ENCODE results near the gene FNBP1.
"Not testable (repeated sequence)": the region's sequence is repeated elsewhere in the genome, so short reads cannot be mapped to it uniquely, and the experiment has no call there.

GRCh38 chr9:129980224-129980623 lies 62.8 kb downstream of the FNBP1 start:
- TF ChIP-seq CTCF (conservative IDR thresholded peaks at IDR 0.05; ENCODE audit: low read depth in 2 of 2); REST (IDR thresholded peaks at IDR 0.05; ENCODE audit: unreplicated experiment); EZH2phosphoT487 (IDR thresholded peaks at IDR 0.05; ENCODE audit: unreplicated experiment); POLR2AphosphoS5 (IDR thresholded peaks at IDR 0.05; ENCODE audit: low read depth); JUNB (IDR thresholded peaks at IDR 0.05; ENCODE audit: unreplicated experiment); EZH2 (IDR thresholded peaks at IDR 0.05; ENCODE audit: low read depth, unreplicated experiment): not testable (repeated sequence)
- TF ChIP-seq, protein P1, sequence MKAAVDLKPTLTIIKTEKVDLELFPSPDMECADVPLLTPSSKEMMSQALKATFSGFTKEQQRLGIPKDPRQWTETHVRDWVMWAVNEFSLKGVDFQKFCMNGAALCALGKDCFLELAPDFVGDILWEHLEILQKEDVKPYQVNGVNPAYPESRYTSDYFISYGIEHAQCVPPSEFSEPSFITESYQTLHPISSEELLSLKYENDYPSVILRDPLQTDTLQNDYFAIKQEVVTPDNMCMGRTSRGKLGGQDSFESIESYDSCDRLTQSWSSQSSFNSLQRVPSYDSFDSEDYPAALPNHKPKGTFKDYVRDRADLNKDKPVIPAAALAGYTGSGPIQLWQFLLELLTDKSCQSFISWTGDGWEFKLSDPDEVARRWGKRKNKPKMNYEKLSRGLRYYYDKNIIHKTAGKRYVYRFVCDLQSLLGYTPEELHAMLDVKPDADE (IDR thresholded peaks at IDR 0.05) = not testable (repeated sequence)
